HCT116 (cell line): ENCODE data around the gene LCMT2.
A peak's percentile ranks its signal among the peaks of the same experiment; 100 is the strongest.

ENCODE experiments used
- EGR1 ChIP-seq: IDR thresholded peaks from 2 replicates; pipeline ENCODE4 v1.6.1; 2012; ENCODE audit warnings: low read depth
- EZH2 ChIP-seq: fragments of 200-600 bp; sonication (generic); IDR thresholded peaks from 2 replicates; pipeline ENCODE4 v1.6.1; 2017; ENCODE audit warnings: antibody characterized with exemption, mixed run types
- EZH2phosphoT487 ChIP-seq: fragments of 200-600 bp; IDR thresholded peaks from 2 replicates; pipeline ENCODE4 v1.6.1; 2018; ENCODE audit warnings: antibody characterized with exemption, borderline replicate concordance
- FOSL1 ChIP-seq: IDR thresholded peaks from 2 replicates; pipeline ENCODE4 v1.6.1; 2012; ENCODE audit warnings: low read depth
- POLR2A ChIP-seq: IDR thresholded peaks from 2 replicates; pipeline ENCODE4 v1.7.0; 2011; ENCODE audit warnings: borderline replicate concordance; ENCODE audit not compliant: insufficient read depth, insufficient read length; ENCODE audit errors: extremely low read depth
- POLR2AphosphoS5 ChIP-seq: IDR thresholded peaks from 2 replicates; pipeline ENCODE4 v1.6.1; 2011; ENCODE audit warnings: mild to moderate bottlenecking, low read depth, low read length, moderate library complexity
- RAD21 ChIP-seq: IDR thresholded peaks from 2 replicates; pipeline ENCODE4 v1.6.1; 2012; ENCODE audit warnings: low read depth, mild to moderate bottlenecking
- SRF ChIP-seq: IDR thresholded peaks from 2 replicates; pipeline ENCODE4 v1.6.1; 2012; ENCODE audit warnings: low read depth
- YY1 ChIP-seq: IDR thresholded peaks from 2 replicates; pipeline ENCODE4 v1.6.1; 2011; ENCODE audit warnings: low read length, low read depth, moderate library complexity, mild to moderate bottlenecking; ENCODE audit not compliant: insufficient replicate concordance; ENCODE audit errors: extremely low read depth
- ZNF274 ChIP-seq: fragments of 200-500 bp; sonication (Bioruptor generic); IDR thresholded peaks from 2 replicates; pipeline ENCODE4 v1.6.1; 2014; ENCODE audit warnings: mild to moderate bottlenecking, low read depth, low read length, inconsistent platforms
- TF ChIP-seq, protein P1 (sequence below), 3 experiments: fragments of 200-600 bp in 1 of 3; sonication (generic) in 1 of 3; IDR thresholded peaks in 2 of 3; conservative IDR thresholded peaks in 1 of 3; 2 replicates each; pipeline ENCODE4 v1.5.1; 2012 to 2017; ENCODE audit warnings: low read depth in 2 of 3, low read length in 2 of 3, antibody characterized with exemption in 1 of 3, borderline replicate concordance in 1 of 3, control low read depth in 1 of 3, mild to moderate bottlenecking in 1 of 3, mixed read lengths in 1 of 3, mixed run types in 1 of 3, moderate library complexity in 1 of 3; ENCODE audit not compliant: insufficient read depth in 1 of 3
- TF ChIP-seq, protein P2 (sequence below): IDR thresholded peaks from 2 replicates; pipeline ENCODE4 v1.6.1; 2012; ENCODE audit warnings: low read depth
- TF ChIP-seq, protein P3 (sequence below): IDR thresholded peaks from 2 replicates; pipeline ENCODE4 v1.6.1; 2011; ENCODE audit warnings: mild to moderate bottlenecking, low read length, moderate library complexity; ENCODE audit not compliant: insufficient replicate concordance; ENCODE audit errors: extremely low read depth

DNA sequence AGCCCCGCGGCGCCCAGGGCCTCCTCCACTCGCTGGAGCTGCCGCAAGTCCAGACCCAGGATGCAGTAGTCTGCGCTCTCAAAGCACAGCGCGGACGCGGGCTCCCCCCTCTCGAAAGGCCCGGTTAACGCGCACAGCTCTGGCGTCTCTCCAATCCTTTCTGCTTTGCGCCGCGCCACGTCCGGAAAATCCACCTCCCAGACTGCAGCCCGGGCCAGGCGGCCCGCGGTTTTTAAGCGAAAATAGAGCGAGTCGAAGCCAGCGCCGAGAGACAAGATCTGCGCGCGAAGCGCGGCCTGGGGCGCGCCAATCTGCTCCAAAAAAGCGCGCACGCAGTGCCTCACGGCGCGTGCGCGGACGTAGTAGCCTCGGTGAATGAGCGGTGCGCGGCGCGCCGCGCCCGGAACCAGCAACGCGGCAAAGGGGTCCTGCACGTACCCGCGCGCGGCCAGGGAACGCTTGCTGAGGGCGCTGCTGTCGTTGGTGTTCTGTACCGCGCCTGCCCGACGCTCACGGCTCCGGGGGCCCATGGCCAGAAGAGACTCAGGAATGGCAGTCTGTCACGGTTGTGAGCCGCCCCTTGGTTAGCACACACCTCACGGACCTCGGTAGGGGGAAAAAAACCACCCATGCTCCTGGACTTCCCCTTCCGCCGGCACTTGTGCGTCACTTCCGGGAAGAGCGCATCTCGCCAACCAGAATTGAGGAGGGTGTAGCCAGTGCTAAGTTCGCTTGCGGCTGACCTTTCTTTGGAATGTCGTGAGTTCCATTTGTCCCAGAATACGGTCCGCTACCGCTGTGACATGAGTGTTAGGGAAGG, at the start of gene LCMT2:
- TF ChIP-seq, protein P1, sequence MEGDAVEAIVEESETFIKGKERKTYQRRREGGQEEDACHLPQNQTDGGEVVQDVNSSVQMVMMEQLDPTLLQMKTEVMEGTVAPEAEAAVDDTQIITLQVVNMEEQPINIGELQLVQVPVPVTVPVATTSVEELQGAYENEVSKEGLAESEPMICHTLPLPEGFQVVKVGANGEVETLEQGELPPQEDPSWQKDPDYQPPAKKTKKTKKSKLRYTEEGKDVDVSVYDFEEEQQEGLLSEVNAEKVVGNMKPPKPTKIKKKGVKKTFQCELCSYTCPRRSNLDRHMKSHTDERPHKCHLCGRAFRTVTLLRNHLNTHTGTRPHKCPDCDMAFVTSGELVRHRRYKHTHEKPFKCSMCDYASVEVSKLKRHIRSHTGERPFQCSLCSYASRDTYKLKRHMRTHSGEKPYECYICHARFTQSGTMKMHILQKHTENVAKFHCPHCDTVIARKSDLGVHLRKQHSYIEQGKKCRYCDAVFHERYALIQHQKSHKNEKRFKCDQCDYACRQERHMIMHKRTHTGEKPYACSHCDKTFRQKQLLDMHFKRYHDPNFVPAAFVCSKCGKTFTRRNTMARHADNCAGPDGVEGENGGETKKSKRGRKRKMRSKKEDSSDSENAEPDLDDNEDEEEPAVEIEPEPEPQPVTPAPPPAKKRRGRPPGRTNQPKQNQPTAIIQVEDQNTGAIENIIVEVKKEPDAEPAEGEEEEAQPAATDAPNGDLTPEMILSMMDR (IDR thresholded peaks at IDR 0.05 in 2 of 3, conservative IDR thresholded peaks at IDR 0.05 in 1 of 3; ENCODE audit: borderline replicate concordance in 1 of 3, insufficient read depth in 1 of 3, low read depth in 2 of 3, low read length in 2 of 3) = no peak
- TF ChIP-seq POLR2AphosphoS5 = peak; percentile 70
- no peak for TF ChIP-seq ZNF274
- TF ChIP-seq, protein P2, sequence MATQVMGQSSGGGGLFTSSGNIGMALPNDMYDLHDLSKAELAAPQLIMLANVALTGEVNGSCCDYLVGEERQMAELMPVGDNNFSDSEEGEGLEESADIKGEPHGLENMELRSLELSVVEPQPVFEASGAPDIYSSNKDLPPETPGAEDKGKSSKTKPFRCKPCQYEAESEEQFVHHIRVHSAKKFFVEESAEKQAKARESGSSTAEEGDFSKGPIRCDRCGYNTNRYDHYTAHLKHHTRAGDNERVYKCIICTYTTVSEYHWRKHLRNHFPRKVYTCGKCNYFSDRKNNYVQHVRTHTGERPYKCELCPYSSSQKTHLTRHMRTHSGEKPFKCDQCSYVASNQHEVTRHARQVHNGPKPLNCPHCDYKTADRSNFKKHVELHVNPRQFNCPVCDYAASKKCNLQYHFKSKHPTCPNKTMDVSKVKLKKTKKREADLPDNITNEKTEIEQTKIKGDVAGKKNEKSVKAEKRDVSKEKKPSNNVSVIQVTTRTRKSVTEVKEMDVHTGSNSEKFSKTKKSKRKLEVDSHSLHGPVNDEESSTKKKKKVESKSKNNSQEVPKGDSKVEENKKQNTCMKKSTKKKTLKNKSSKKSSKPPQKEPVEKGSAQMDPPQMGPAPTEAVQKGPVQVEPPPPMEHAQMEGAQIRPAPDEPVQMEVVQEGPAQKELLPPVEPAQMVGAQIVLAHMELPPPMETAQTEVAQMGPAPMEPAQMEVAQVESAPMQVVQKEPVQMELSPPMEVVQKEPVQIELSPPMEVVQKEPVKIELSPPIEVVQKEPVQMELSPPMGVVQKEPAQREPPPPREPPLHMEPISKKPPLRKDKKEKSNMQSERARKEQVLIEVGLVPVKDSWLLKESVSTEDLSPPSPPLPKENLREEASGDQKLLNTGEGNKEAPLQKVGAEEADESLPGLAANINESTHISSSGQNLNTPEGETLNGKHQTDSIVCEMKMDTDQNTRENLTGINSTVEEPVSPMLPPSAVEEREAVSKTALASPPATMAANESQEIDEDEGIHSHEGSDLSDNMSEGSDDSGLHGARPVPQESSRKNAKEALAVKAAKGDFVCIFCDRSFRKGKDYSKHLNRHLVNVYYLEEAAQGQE = no peak
- peak; percentile 76 for TF ChIP-seq POLR2A
- TF ChIP-seq FOSL1 = no peak
- no peak for TF ChIP-seq EZH2phosphoT487
- TF ChIP-seq YY1 = no peak
- TF ChIP-seq SRF = no peak
- no peak for TF ChIP-seq EGR1
- no peak for TF ChIP-seq RAD21
- no peak for TF ChIP-seq EZH2
- TF ChIP-seq, protein P3, sequence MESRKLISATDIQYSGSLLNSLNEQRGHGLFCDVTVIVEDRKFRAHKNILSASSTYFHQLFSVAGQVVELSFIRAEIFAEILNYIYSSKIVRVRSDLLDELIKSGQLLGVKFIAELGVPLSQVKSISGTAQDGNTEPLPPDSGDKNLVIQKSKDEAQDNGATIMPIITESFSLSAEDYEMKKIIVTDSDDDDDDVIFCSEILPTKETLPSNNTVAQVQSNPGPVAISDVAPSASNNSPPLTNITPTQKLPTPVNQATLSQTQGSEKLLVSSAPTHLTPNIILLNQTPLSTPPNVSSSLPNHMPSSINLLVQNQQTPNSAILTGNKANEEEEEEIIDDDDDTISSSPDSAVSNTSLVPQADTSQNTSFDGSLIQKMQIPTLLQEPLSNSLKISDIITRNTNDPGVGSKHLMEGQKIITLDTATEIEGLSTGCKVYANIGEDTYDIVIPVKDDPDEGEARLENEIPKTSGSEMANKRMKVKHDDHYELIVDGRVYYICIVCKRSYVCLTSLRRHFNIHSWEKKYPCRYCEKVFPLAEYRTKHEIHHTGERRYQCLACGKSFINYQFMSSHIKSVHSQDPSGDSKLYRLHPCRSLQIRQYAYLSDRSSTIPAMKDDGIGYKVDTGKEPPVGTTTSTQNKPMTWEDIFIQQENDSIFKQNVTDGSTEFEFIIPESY = no peak
